ENCODE measurements around the gene AEBP1.

DNA sequence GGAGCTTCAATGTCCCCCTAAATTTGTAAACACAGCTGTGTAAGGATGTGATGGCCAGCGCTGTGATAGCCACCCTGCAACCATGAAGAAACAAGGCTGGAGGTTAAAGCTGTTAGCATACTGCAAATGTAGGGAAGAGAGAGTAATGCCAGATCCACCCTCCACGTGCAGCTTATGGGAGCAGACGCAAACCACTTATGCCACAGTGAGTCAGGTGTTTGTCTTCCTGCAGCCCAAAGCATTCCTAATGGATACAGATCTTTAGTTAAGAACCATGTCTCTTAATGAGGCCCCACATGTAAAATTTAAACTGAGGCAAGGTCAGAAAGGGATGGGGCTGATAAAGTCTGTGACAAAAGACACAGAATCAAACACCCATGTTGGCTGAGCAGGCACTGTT, 50.6 kb downstream of the AEBP1 start:
- TF ChIP-seq POLR2A (IDR thresholded peaks at IDR 0.05) = no peak
- TF ChIP-seq, protein P1, sequence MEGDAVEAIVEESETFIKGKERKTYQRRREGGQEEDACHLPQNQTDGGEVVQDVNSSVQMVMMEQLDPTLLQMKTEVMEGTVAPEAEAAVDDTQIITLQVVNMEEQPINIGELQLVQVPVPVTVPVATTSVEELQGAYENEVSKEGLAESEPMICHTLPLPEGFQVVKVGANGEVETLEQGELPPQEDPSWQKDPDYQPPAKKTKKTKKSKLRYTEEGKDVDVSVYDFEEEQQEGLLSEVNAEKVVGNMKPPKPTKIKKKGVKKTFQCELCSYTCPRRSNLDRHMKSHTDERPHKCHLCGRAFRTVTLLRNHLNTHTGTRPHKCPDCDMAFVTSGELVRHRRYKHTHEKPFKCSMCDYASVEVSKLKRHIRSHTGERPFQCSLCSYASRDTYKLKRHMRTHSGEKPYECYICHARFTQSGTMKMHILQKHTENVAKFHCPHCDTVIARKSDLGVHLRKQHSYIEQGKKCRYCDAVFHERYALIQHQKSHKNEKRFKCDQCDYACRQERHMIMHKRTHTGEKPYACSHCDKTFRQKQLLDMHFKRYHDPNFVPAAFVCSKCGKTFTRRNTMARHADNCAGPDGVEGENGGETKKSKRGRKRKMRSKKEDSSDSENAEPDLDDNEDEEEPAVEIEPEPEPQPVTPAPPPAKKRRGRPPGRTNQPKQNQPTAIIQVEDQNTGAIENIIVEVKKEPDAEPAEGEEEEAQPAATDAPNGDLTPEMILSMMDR (IDR thresholded peaks at IDR 0.05) = no peak
- TF ChIP-seq POLR2AphosphoS5 (IDR thresholded peaks at IDR 0.05) = no peak
